ENCODE results near the gene ADAMTS7.
"Not testable (repeated sequence)": the region's sequence is repeated elsewhere in the genome, so short reads cannot be mapped to it uniquely, and the experiment has no call there.

Gene ADAMTS7

DNA sequence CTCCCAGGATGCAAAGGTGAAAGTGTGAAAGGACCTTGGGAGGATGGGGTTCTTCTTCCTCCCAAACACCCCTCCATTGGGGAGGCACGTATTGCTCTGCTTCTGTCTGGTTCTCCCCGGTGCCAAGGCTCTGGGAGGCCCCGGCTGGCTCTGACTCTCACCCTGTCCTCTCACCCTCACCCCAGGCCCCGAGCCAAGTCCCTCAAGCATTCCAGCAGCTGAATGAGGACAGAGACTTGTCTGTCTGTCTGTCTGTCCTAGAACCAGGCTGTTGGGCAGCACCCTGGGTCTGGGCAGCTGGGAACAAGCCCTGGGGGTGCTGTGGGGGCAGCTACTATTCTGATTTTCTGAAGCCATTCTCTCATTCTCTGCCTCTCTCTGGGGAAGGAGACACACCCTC is 29.9 kb downstream of the ADAMTS7 start:
- not testable (repeated sequence) for DNase-seq (ENCODE audit: low read depth in 3 of 3, low spot score in 1 of 3)

DNA sequence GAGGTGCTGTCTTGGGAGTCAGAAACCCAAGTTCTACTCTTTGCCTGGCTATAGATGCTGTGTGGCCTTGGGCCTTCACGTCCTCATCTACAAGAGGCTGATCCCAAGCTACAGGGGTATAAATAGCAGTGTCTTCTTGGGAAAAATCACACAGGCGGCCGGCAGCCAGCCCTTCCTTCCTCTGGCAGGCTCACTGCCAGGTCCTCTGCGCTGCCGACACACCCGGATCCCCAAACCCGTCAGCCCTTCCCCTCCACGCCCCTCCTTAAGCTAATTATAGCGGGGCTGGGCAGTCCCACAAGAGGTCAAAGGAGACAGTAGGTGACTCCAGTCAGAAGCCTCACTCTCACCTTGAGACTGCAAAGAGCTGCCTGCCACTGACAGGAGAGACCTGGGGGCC is 31.3 kb downstream of the ADAMTS7 start:
- DNase-seq (ENCODE audit: low read depth in 3 of 3, low spot score in 1 of 3): not testable (repeated sequence)

DNA sequence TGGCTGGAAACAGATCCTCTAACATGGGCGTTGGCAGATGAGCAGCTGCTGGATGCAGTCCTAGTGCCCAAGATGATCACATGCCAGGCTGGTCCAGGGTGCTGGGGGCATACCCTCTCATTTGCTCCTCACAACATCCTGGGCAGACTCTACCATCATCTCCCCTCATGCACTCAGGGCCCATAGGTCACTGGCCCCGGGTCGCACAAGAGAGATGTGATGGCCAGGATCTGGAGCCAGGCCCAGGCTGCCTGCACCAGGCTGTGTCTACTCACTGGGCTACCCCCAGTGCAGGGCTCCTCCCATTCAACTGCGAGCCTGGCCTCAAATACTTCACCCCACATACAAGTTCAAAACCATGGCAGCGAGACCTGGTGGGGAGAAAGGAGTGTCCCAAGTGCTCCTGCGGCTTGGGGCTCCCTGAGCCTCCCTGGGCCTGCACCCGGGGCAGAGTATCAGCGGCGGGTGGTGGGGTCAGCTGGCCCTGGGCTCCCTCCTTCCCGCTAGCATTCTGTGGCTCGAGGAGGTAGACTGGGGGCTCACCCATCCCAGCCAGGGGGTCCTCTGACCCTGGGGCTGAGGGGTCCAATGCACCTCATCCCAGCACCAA is 32.0 kb downstream of the ADAMTS7 start:
- not testable (repeated sequence) for DNase-seq (ENCODE audit: low read depth in 3 of 3, low spot score in 1 of 3)

DNA sequence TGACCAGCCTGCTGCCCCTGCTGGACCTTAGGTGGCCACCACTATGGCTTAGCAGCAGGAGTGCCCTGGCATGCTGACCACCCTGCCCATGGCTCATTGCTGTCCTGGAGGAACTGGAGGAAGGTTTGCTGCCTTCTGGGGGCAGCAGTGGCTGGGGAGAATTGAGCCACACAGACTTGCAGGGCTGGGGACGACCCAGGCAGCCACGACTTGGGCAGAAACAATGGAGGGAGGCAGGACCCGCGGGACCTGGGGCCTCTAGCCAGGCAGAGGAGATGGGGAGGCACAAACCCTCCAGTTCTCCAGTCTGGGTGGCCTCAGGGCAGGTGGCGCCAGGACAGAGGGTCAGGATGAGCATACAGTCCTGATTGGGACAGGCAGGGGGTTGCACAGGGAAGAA is 32.8 kb downstream of the ADAMTS7 start:
- no peak for DNase-seq (ENCODE audit: low read depth in 3 of 3, low spot score in 1 of 3)

DNA sequence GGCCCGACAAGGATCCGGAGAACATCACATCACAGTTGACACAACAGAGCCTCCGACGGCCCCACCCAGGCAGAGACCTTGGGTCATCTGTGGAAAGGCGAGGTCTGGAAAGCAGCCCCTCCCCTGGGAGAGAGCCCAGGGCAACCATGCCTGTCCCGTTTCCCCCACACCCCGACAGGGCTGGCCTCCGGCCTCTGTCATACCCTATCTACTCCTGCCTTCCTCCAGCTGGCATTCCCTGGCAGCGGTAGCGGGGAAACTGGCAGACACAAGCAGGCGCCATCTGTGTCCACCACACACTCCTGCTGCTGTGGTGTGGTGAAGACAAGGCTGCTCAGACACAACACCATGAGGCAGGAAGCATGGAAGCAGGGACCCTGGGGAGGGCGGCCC is 33.3 kb downstream of the ADAMTS7 start:
- not testable (repeated sequence) for DNase-seq (ENCODE audit: low read depth in 3 of 3, low spot score in 1 of 3)

DNA sequence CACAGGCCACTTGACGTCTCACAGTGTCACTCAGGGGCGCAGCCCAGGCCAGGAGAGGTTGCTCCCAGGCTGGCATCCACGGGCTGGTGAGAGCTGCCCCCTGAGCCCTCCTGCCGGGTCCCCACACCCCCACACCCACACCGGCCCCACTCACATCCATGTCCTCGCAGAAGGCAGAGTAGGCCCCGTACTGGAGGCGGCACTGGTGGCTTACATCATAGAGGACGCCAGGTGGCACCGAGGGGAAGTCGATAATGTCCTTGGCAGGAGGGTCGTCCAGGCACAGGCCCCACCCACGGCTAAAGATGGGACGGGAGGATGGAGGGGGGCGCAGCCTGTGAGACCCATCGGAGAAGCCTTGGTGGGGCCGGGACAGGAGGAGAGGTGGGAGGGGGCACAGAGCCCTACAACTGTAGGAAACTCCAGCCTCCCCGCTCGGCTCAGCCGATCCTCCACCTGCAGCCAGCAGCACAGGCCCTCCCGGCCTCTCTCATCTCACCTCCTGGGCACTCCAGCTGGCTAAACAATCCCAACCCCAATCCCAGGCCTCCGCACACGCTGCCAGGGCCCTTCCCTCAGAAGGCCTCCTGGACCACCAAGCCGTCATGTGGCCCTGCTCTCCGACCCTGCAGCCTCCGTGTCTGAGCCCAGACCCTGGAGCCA is 33.8 kb downstream of the ADAMTS7 start:
- not testable (repeated sequence) for DNase-seq (ENCODE audit: low read depth in 3 of 3, low spot score in 1 of 3)

DNA sequence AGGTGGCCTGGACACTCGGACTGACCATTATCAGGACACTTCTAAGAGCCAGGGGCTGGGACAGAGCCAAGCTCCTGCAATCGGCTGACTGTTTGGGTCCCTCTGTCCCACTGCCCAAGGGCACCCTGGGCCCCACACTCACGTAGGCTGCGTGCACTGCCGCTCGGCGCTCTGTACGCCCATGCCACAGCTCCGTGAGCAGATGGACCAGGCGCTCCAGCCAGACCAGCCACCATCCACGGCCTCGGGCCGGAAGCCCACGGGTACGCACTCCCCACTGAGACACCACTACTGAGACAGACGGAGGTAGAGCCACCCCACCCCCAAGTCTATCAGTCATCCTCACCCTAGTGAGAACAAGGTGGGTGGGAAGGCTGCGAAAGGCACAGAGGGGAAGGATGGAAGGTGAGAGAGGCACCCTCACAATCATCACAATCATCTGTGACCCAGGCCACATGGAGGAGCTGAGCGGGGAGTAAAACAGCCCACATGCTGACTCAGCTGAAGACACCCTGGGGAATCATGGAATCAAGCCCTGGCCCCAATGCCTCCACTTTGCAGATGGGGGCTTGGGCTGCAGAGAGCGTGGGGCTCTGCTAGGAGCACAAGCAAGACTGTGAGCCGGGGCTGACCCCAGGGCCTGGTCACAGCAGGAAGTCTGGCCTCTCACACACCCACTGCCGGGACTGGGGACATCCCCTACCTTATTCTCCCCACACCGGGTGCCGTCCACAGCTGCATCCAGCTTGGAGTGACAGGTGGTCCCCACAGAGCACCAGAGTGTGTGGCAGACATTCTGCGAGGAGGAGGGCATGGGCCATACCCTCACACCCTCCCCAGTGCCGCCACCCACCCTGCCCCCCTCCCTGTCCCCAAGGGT is 35.0 kb downstream of the ADAMTS7 start:
- DNase-seq (ENCODE audit: low read depth in 3 of 3, low spot score in 1 of 3): not testable (repeated sequence)

DNA sequence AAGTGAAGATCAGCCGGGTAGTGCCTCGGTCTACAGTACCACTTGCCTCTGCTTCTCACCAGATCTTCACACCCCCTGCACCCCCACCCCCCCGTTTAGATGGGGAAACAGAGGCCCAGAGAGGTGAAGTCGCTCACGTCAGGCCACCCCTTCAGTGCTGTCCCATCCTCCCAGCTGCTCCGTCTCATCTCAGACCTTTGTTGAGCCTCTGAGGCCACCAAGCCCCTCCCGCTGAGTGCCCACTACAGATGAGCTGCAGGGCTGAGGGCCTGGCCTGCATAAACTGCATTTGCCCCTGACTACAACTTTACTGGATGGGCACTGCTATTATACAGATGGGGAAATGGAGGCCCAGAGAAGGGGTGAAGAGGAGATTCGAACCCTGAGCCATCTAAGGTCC is 35.8 kb downstream of the ADAMTS7 start:
- DNase-seq (ENCODE audit: low read depth in 3 of 3, low spot score in 1 of 3): no peak

DNA sequence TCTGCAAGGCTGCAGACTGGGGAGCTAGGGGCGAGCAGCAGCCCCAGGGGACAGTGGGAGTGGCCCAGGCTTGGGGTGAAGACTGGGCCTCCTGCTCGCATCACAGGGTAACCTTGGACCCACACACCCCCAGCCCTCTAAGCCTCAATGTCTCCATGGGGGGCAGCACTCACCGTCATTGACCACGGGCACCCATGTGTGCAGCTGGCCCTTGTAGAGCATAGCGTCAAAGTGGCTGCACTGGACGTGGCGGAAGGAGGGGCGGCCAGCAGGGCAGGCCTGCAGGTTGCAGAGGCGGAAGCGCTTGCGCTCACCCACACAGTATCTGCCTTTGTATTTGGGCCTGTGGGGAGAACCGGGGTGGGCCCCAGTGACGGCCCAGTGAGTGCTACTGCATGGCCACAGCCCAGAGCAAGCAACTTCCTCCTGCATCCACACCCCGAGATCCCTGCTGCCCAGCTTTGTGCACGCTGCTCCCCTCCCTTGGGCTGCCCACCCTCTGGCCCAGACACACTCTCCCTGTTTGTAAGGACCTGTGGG is 36.7 kb downstream of the ADAMTS7 start:
- not testable (repeated sequence) for DNase-seq (ENCODE audit: low read depth in 3 of 3, low spot score in 1 of 3)

DNA sequence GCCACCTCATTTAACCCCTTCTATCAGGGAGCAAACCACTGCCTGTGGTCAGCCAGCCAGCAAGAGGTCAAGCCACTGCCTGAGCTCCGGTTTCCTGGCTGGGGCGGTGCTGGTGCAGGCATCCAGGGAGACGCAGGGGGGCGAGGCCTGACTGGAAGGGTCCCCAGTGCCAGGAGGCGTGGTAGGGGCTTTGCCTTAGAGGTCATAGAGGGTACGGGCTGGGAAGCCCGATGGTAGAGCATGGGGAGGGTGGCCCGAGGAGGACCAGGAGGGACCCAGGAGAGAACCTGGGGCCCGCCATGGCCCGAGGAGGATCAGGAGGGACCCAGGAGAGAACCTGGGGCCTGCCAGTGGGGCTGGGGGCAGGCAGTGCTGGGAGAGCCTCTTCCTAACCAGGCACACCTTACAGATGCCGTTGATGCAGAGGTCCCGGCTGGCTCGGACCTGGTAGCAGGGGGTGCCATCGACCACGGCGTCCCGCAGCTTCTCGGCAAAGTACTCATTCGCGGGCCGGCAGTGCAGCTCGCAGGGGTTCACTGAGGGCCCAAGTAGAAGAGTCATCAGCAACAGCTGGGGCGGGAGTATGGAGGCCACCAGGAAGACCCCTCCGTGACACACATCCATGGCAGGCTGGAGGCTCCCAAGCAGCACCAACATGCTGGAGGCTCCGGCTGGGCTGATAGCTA is 37.4 kb downstream of the ADAMTS7 start:
- DNase-seq (ENCODE audit: low read depth in 3 of 3, low spot score in 1 of 3): not testable (repeated sequence)

DNA sequence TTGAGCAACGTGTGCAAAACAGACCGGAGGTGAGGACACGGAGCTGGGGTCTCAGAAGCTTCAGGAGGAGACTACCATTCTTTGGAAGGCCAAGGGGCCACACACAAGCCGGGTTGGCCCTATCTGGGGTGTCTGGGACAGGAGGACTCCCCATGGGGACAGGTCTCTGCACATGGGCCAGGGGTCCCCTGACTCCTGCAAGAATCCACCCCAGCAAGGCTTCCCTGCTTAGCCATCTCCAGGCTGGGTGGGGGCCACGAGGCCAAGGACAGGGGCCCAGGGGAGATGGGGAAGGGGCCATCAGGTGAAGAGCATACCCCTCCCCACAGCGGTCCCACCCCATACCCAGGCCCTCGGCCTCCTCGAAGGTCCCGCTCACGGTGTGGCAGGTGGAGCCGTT is 38.5 kb downstream of the ADAMTS7 start:
- no peak for DNase-seq (ENCODE audit: low read depth in 3 of 3, low spot score in 1 of 3)

DNA sequence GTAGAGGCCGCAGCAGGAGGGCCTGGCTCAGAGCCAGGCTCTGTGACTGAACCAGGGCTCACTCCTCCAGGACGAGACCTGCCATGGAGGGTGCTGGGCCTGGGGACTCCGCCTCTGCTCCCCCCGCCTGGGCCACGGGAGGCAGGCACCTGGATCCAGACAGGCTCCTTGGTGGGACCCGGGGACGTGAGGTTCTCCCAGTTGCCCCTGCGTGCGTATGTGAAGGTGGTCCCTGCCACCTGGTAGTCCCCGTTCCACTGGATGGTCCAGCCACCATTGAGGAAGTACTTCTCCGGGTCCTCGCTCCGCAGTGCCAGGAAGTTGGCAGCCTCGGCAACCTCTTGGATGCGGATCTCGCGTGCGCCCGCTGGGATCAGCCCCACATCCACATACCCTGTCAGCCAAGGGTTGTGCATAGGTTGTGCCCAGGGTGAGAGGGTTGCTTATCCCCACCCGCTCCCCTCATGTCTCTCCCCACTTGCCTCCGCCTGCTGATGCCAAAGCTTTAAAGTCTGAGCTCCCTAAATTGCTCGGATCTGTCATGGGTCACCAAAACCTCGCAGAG is 39.7 kb downstream of the ADAMTS7 start:
- DNase-seq (ENCODE audit: low read depth in 3 of 3, low spot score in 1 of 3): not testable (repeated sequence)

DNA sequence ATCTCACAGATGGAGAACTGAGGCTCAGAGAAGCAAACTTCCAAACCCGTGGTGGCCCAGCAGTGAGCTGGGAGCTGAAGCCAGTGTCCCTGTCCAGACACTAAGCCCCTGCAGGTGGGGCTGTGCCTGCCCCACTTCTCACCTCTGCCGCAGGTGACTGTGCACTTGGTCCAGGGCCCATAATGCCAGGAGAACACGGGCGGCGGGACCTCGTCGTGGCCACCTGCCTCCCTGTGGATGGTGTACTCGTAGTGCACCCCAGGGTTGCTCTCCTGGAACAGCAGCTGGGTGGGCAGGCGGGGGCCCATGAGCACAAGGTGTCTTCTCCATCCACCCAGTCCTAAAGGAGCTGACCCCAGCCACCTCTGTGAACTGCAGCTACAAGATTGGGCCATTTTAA is 40.2 kb downstream of the ADAMTS7 start:
- DNase-seq (ENCODE audit: low read depth in 3 of 3, low spot score in 1 of 3): not testable (repeated sequence)

DNA sequence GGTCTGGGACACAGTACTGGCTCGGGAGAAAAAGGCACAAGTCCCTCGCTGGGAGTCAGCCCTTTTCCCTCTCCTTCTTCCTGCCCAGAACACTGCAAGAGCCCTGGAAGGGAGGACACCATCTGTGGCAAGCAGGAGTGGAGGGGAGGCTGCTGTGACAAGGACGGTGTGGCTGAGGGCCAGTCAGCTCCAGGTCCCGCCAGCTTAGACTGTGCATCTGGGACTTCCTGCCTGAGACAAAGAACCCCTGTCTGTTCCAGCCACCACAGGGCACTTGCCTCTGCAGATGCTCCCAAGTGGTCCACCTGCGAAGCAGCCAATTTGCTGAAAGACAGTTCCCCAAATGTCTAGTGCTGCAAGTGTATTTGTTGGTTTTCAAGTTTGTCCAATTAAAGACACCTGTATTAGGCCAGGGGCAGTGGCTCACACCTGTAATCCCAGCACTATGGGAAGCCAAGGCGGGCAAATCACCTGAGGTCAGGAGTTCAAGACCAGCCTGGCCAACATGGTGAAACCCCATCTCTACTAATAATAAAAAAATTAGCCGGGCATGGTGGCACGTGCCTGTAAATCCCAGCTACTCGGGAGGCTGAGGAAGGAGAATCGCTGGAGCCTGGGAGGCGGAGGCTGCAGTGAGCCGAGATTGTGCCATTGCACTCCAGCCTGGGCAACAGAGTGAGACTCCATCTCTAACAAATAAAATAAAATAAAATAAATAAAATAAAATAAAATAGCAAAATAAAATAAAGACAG is 41.6 kb downstream of the ADAMTS7 start:
- not testable (repeated sequence) for DNase-seq (ENCODE audit: low read depth in 3 of 3, low spot score in 1 of 3)

DNA sequence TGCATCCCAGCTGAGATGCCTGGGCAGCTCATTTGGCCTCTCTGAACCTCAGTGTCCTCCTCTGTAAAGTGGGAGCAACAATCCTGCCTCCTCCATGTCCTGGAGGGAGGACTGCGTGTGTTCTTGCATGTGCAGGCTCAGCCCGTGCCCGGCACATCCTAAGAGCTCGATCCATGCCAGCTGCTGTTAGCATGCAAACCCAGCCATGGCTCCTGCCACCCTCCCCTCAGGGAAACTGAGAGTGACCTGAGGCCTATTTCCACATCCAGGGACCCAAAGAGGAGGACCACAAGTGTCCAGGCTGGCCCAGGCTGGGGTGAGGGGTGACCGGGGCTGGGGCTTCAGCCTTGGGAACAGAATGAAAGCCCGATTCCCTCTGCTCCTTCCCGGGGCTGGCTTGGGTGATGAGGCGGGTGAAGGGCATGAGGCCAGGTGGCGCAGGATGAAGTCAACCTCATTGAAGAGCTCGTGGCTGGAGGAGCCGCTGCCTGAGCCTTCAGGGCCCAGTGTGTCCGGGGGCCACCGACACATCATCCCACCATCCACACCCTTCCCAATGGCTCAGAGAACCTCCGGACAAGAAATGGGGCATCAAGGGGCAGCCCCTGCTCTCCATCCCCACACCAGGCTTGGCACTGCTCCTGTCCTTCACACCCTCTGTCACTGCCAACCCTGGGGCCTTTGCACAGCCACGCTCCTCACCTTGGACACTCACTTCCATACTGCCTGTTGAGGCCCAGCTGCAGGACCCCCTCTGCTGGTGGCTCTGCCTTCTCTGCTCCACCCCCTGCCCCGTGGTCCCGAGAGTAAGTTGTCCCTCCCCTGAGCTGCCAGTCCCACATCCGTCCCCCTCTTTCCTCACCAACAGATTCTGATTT is 42.5 kb downstream of the ADAMTS7 start:
- DNase-seq (ENCODE audit: low read depth in 3 of 3, low spot score in 1 of 3): no peak

DNA sequence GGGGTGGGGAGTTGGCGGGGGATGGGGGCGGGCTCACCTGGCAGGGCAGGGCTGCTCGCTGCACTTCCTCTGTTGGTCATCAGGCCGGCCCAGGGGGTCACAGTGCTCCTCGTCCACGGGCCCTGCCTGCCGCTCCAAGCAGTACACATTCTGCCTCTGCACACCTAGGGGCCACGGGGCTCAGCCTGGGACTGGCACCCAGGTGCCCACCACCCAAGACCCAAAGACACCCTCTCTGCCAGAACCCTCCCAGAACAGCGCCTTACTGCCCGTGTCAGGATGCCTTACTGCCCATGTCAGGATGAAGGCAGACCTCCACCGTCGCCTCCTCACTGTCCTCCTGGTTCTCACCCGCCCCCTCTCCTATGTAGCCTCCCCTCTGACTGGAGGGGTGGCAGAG is 43.2 kb downstream of the ADAMTS7 start:
- no peak for DNase-seq (ENCODE audit: low read depth in 3 of 3, low spot score in 1 of 3)

DNA sequence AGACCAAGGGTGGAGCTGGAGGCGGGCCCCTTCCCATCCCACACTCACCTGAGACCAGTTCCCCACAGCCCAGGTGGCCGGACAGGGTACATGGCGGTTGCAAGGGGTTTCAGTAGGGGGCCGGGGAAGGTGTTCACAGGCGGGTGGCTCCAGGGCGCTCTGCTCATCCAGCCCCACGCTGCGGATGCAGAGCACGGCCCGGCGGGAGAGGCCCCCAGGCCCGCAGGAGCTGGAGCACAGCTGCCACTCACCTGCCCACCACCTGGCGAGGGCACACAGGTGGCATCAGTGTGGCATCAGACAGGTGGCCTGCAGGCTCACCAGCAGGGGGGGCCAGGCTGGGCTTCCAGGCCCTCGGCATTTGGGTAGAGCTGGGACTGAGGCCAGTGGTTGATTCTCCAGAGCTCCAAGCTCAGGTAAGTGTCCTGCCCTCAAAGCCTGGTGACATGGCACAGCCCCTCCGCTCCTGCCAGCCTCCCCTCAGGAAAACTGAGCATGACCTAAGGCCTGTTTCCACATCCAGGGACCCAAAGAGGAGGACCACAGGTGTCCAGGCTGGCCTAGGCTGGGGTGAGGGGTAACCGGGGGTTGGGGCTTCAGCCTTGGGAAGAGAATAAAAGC is 43.8 kb downstream of the ADAMTS7 start:
- DNase-seq (ENCODE audit: low read depth in 3 of 3, low spot score in 1 of 3): no peak

DNA sequence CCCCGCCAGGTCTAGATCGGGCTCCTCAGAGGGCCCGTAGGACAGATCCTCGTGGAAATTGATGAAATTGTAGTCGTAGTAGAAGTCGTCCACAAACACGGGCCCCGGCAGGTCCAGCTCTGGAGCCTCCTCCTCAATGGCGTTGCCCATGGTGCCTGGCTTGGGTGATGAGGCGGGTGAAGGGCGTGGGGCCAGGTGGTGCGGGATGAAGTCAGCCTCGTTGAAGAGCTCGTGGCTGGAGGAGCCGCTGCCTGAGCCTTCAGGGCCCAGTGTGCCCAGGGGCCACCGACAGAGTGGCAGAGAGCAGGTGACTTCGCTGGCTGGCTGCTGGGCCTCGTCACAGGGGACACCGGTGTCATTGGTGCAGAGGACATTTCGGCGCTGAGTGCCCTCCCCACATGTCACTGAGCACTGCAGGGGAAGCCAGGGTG is 44.6 kb downstream of the ADAMTS7 start:
- DNase-seq (ENCODE audit: low read depth in 3 of 3, low spot score in 1 of 3): not testable (repeated sequence)

DNA sequence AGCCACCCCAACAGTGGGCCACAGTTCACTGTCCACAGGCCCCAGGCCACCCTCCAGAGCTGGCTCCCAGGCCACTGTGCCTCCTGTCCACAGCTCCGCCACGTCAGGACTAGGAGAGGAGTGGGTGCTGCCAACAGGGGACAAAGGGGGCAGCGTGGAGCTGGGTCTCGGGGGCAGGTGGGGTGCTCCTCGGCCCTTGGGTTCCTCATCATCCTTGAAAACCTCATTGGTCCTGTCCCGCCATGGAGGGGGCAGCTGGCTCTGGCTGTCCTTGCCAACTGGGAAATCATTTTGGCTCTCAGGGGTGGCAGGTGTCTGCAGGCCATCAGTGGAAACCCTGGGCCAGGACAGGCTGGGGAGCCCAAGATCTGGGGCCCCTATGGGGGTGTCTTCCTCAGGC is 45.2 kb downstream of the ADAMTS7 start:
- DNase-seq (ENCODE audit: low read depth in 3 of 3, low spot score in 1 of 3): no peak
